ENCODE measurements around the gene LGR6. TPM values are rescaled to one million over a fixed set of nuclear protein-coding genes. Genes with fewer than 3 reads are reported as not detected.

The LGR6 gene
- polyA plus RNA-seq, 3 donors, result 0.70 to 1.5 (median 1.0) TPM

Other genes with a start within 250 kb of the LGR6 start
- gene LMOD1, start 247.3 kb upstream of the LGR6 start, polyA plus RNA-seq (ENCODE audit: insufficient read length in 3 of 3), result 1 to 10 TPM; 3.4 to 5.2 (median 4.3) TPM
- 10 to 100 TPM; 62.9 to 67.9 (median 63.4) TPM for gene TIMM17A, start 238.3 kb upstream of the LGR6 start, polyA plus RNA-seq (ENCODE audit: insufficient read length in 3 of 3)
- gene RNPEP, start 211.2 kb upstream of the LGR6 start, polyA plus RNA-seq (ENCODE audit: insufficient read length in 3 of 3), result 10 to 100 TPM; 62.5 to 69.6 (median 63.3) TPM
- 10 to 100 TPM; 40.7 to 84.8 (median 40.8) TPM for gene ELF3, start 183.2 kb upstream of the LGR6 start, polyA plus RNA-seq (ENCODE audit: insufficient read length in 3 of 3)
- under 1 TPM in 2 of 3 donors, not detected in 1; 0.04 to 0.06 TPM for gene GPR37L1, start 70.9 kb upstream of the LGR6 start, polyA plus RNA-seq (ENCODE audit: insufficient read length in 3 of 3)
- gene ARL8A, start 49.1 kb upstream of the LGR6 start, polyA plus RNA-seq (ENCODE audit: insufficient read length in 3 of 3), result 10 to 100 TPM; 41.4 to 43.3 (median 42.3) TPM
- 1 to 10 TPM; 1.0 to 1.7 (median 1.0) TPM for gene PTPN7, start 33.2 kb upstream of the LGR6 start, polyA plus RNA-seq (ENCODE audit: insufficient read length in 3 of 3)
- gene UBE2T, start 148.1 kb downstream of the LGR6 start, polyA plus RNA-seq (ENCODE audit: insufficient read length in 3 of 3), result 10 to 100 TPM; 24.5 to 37.5 (median 35.4) TPM
- gene PPP1R12B, start 154.9 kb downstream of the LGR6 start, polyA plus RNA-seq (ENCODE audit: insufficient read length in 3 of 3), result 10 to 100 TPM; 17.4 to 24.0 (median 19.2) TPM